Uterus (tissue), 2 donors: ENCODE data around the gene RER1.

Experiments
- POLR2A ChIP-seq, 2 donors: fragments of 450-650 bp; IDR thresholded peaks; one replicate each; pipeline ENCODE4 v1.6.1; 2016; ENCODE audit warnings: antibody characterized with exemption in 2 of 2, mild to moderate bottlenecking in 1 of 2, moderate library complexity in 1 of 2
- TF ChIP-seq, protein P1 (sequence below), 4 experiments: fragments of 200-600 bp in 2 of 4; fragments of 450-650 bp in 2 of 4; sonication (generic) in 2 of 4; IDR thresholded peaks; one replicate each; pipeline ENCODE4 v1.5.1; 2016 to 2019; ENCODE audit warnings: antibody characterized with exemption in 4 of 4, mild to moderate bottlenecking in 2 of 4, moderate library complexity in 1 of 4

DNA sequence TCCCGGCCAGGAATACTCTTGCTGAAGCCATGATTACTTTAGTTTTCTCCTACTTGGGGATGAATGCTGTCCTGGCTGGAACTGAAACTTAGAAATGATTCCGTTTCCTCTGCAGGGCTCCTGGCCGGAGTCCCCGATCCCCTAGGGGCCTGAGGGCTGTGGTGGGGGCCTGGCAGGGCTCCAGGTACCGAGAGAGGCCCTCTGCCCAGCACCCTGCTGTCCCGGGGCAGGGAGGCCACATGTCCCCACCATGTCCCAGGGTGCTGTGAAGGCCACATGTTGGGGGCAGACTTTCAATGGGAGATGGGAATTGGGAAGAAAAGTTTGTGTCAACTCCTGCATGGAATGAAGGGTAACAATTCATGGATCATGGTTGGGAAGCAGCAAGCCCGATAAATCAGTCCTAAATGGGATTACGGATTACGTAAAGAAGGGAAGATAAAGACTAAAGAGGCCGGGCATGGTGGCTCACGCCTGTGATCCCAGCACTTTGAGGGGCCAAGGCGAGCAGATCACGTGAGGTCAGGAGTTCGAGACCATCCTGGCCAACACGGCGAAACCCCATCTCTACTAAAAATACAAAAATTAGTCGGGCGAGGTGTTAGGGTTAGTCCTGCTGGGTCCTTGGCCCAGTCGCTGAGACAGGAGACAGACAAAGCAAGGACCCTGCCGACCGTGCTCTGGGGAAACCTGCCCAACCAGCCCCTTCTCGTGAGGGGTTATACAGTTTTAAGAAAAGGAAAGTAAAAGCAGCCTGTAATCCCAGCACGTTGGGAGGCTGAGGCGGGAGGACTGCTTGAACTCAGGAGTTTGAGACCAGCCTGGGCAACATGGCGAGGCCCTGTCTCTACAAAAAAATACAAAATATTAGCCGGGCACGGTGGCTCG is 37.8 kb upstream of the RER1 start:
- TF ChIP-seq, protein P1, sequence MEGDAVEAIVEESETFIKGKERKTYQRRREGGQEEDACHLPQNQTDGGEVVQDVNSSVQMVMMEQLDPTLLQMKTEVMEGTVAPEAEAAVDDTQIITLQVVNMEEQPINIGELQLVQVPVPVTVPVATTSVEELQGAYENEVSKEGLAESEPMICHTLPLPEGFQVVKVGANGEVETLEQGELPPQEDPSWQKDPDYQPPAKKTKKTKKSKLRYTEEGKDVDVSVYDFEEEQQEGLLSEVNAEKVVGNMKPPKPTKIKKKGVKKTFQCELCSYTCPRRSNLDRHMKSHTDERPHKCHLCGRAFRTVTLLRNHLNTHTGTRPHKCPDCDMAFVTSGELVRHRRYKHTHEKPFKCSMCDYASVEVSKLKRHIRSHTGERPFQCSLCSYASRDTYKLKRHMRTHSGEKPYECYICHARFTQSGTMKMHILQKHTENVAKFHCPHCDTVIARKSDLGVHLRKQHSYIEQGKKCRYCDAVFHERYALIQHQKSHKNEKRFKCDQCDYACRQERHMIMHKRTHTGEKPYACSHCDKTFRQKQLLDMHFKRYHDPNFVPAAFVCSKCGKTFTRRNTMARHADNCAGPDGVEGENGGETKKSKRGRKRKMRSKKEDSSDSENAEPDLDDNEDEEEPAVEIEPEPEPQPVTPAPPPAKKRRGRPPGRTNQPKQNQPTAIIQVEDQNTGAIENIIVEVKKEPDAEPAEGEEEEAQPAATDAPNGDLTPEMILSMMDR (IDR thresholded peaks at IDR 0.05) = no peak
- no peak for TF ChIP-seq POLR2A (IDR thresholded peaks at IDR 0.05)
